Measurements from ENCODE around the gene SLAMF9.

SLAMF9 gene

DNA sequence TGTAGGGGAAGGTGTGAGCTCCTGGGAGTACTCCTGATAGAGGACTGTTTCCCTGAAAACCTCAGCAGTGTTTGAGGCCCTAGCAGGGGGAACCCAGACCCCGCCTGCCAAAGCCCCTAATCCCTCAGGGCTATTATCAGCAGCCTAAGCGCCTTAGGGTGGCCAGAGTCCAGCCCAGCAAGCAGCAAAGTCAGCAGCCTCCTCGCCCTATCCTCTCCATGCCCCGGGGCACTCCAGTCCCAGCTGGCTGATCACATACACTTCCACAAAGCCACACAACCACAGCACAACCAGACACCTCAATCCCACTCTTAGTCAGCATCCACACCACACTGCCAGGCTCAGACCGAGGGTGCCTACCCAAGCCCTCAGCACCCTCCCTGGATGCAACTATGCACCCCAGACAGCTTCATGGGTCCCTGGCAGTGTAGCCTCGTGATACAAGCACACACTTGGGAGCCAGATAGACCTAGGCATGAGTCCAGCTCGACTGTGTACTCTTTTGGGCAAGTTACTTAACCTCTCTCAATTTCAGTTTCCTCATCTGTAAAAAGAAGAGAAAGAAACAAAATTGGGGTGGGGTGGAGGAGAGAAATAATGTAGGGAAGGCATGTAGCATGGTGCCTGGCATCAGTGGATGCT is 15.7 kb downstream of the SLAMF9 start:
- DNase-seq: no peak
- Mint-ChIP-seq H3K4me1 (ENCODE audit: low read depth) (peaks cover 4% of the 10 kb centered on the region), H3K27ac (no peak overlapping the region), H3K36me3 (ENCODE audit: low read depth) (no peaks in the 10 kb centered on the region), H3K27me3 (peaks cover 10% of the 10 kb centered on the region), H3K4me3 (no peak overlapping the region), H3K9me3 (no peaks in the 10 kb centered on the region)

DNA sequence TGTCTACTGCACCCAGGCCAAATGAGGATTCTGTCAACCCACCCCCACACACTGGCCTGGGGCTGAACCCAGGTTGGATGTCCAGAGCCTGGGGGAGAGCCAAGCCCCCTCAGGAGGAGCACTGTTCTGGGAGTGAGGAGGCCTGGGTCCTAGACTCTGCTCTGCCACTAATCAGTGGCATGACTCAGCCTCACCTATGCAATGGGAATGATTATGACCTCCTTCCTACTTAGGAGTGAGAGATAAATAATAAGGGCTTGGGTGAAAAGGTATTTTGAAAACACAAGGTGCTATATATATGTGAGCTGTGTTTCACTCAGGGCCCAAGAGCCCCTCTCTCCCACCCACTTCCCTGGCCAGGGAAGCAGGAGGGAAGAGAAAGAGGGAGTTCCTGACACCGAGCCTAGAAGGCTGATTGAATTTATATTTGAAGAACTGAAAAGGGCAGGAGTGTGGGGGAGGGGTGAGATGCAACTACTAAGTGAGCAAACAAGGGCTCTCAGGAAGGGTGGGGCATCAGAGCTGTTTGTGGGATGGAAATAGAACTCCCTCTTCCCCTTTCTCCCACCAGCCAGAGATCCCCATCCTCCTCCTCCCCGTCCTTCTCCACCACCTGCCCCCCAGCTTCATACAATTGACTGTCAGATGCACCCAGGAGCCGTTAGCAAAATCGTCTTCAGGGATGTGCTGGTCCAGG is 16.8 kb downstream of the SLAMF9 start:
- Mint-ChIP-seq H3K27me3 (peaks cover 3% of the 10 kb centered on the region), H3K4me3 (no peak overlapping the region), H3K9me3 (no peaks in the 10 kb centered on the region), H3K36me3 (ENCODE audit: low read depth) (no peaks in the 10 kb centered on the region), H3K4me1 (ENCODE audit: low read depth) (peaks cover 4% of the 10 kb centered on the region), H3K27ac (no peak overlapping the region)
- DNase-seq: no peak

- no peak overlapping the region for H3K27ac Mint-ChIP-seq
- H3K27me3 Mint-ChIP-seq: peaks cover 3% of the 10 kb centered on the region
- peak; percentile 93 for DNase-seq
- H3K9me3 Mint-ChIP-seq: no peaks in the 10 kb centered on the region
- H3K4me3 Mint-ChIP-seq: no peak overlapping the region
- no peaks in the 10 kb centered on the region for H3K36me3 Mint-ChIP-seq (ENCODE audit: low read depth)
- peaks cover 4% of the 10 kb centered on the region for H3K4me1 Mint-ChIP-seq (ENCODE audit: low read depth)
These were observed 17.6 kb downstream of the SLAMF9 start for GRCh38 chr1:159936273-159936904.

GRCh38 chr1:159935719-159936272 is 18.2 kb downstream of the SLAMF9 start:
- Mint-ChIP-seq H3K27me3 (peaks cover 3% of the 10 kb centered on the region), H3K9me3 (no peaks in the 10 kb centered on the region), H3K36me3 (ENCODE audit: low read depth) (no peaks in the 10 kb centered on the region), H3K4me1 (ENCODE audit: low read depth) (peaks cover 4% of the 10 kb centered on the region), H3K4me3 (no peak overlapping the region), H3K27ac (no peak overlapping the region)
- no peak for DNase-seq

GRCh38 chr1:159935305-159935704 is 18.7 kb downstream of the SLAMF9 start:
- Mint-ChIP-seq H3K9me3 (no peaks in the 10 kb centered on the region), H3K4me1 (ENCODE audit: low read depth) (peaks cover 4% of the 10 kb centered on the region), H3K27me3 (peaks cover 3% of the 10 kb centered on the region), H3K36me3 (ENCODE audit: low read depth) (no peaks in the 10 kb centered on the region), H3K4me3 (no peak overlapping the region), H3K27ac (no peak overlapping the region)
- DNase-seq: no peak

- Mint-ChIP-seq H3K4me3 (no peak overlapping the region), H3K27me3 (peaks cover 3% of the 10 kb centered on the region), H3K27ac (no peak overlapping the region), H3K36me3 (ENCODE audit: low read depth) (no peaks in the 10 kb centered on the region), H3K9me3 (no peaks in the 10 kb centered on the region), H3K4me1 (ENCODE audit: low read depth) (peaks cover 4% of the 10 kb centered on the region)
- DNase-seq: no peak
These were observed 19.6 kb downstream of the SLAMF9 start for GRCh38 chr1:159934136-159935039.

GRCh38 chr1:159933347-159933746 is 20.7 kb downstream of the SLAMF9 start:
- Mint-ChIP-seq H3K27me3 (peaks cover 3% of the 10 kb centered on the region), H3K27ac (no peak overlapping the region), H3K4me3 (no peak overlapping the region), H3K9me3 (no peaks in the 10 kb centered on the region), H3K4me1 (ENCODE audit: low read depth) (peaks cover 3% of the 10 kb centered on the region), H3K36me3 (ENCODE audit: low read depth) (no peaks in the 10 kb centered on the region)
- DNase-seq: no peak

DNA sequence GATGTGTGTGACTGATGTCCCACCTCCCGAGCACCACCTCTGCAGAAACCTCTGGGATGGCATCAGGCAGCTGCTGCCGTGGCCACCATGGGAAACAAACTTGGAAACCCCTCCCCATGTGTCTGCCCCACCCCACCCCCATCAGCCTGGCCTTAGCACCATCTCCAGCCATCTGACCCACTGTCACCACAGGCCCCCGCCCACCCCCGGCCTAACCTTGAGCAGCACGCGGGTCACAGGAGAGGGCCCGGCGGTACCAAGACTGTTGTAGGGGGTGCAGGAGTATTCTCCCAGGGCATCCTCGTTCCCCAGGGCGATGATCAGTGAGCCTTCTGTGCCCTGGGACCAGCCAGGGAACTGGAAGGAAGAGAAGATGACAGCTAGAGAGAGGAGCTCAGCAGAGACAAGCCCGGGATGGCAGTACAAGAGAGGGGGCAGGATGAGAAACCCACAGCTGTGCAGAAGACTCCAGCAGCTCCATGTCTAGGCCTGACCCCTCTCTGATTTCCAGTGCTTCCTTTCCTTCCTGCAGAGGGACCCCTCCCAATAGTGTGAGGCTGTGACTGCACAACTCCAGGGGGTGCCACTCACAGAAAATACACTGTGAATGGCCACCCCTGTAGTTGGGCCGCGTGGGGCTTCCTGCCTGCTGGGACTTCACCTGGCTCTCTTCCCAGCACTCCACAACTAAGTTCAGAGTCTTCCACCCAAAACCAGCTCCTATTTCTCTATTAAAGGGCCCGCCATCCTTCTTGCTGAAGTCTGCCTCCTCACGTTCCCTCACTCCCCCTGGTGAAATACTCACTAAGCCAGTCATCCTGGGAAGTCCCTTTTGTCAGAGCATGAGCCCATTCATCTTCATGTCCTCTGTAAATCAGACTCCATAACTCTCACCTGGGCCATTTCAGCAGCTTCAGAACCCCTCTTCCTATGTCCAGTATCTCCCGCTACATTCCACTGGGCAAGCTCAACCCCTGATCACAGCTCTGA is 21.4 kb downstream of the SLAMF9 start:
- Mint-ChIP-seq H3K4me3 (no peak overlapping the region), H3K9me3 (no peaks in the 10 kb centered on the region), H3K36me3 (ENCODE audit: low read depth) (no peaks in the 10 kb centered on the region), H3K27ac (no peak overlapping the region), H3K27me3 (peaks cover 3% of the 10 kb centered on the region), H3K4me1 (ENCODE audit: low read depth) (peaks cover 3% of the 10 kb centered on the region)
- no peak for DNase-seq

- Mint-ChIP-seq H3K9me3 (no peaks in the 10 kb centered on the region), H3K27ac (no peak overlapping the region), H3K27me3 (peaks cover 3% of the 10 kb centered on the region), H3K4me3 (no peak overlapping the region), H3K4me1 (ENCODE audit: low read depth) (peaks cover 3% of the 10 kb centered on the region), H3K36me3 (ENCODE audit: low read depth) (no peaks in the 10 kb centered on the region)
- no peak for DNase-seq
These were observed 22.3 kb downstream of the SLAMF9 start for GRCh38 chr1:159931795-159932173.

DNA sequence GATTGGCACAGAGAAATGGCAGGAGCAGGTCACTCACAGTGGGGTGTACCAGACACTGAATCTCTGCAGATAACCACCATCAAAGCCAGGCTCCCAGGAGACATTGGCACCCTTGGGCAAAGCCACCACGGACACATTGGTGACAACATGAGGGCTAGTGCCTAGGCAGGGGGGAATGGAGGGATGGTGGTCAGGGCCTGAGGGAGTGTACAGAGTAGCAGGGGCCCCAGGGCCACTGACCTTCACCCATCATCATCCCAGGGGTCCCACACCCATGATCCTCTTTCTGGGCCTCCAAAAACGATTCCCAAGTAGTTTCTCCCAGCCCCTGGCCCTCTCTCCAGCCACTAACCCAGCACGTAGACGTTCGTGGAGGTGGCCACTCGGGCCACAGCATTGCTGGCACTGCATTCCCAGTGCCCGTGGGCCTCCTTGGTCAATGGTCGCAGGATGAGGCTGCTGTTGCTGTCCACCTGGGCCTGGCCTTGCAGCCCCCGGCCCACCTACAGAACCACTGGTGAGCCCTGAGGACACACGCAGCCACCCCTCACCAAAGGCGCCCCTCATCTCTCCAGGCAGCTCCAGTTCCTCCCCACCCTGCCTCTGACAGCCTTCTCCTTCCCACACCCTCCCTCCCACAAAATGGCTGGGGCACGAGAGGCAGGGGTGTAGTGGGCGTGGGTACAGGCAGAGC is 22.8 kb downstream of the SLAMF9 start:
- Mint-ChIP-seq H3K9me3 (no peaks in the 10 kb centered on the region), H3K27ac (no peak overlapping the region), H3K4me1 (ENCODE audit: low read depth) (peaks cover 7% of the 10 kb centered on the region), H3K4me3 (no peak overlapping the region), H3K36me3 (ENCODE audit: low read depth) (no peaks in the 10 kb centered on the region), H3K27me3 (peaks cover 3% of the 10 kb centered on the region)
- DNase-seq: peak; percentile 6

GRCh38 chr1:159930634-159931033 is 23.4 kb downstream of the SLAMF9 start:
- no peak for DNase-seq
- H3K4me3 Mint-ChIP-seq: no peak overlapping the region
- H3K27ac Mint-ChIP-seq: no peak overlapping the region
- H3K36me3 Mint-ChIP-seq (ENCODE audit: low read depth): no peaks in the 10 kb centered on the region
- H3K4me1 Mint-ChIP-seq (ENCODE audit: low read depth): peaks cover 11% of the 10 kb centered on the region
- no peaks in the 10 kb centered on the region for H3K9me3 Mint-ChIP-seq
- peaks cover 3% of the 10 kb centered on the region for H3K27me3 Mint-ChIP-seq

DNA sequence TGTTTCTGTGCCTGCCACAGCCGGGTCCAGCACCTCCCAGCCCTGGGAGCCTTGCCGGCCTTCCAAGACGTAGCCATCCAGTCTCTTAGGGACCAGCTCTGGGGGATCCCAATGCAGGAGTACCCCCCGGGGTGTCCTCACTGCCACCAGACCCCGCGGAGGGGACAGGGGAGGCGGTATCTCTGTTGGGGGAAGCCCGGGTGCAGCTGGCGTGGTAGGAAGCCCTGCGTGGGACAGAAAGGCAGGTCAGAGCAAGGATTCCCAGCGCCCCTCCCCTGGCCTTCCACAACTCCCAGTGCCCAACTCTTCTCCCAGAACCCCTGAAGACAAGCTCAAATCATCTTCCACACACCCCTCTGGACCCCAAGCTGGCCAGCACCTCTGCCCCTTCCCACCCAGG is 23.8 kb downstream of the SLAMF9 start:
- no peaks in the 10 kb centered on the region for H3K9me3 Mint-ChIP-seq
- no peak overlapping the region for H3K4me3 Mint-ChIP-seq
- H3K36me3 Mint-ChIP-seq (ENCODE audit: low read depth): peaks cover 2% of the 10 kb centered on the region
- peaks cover 14% of the 10 kb centered on the region for H3K4me1 Mint-ChIP-seq (ENCODE audit: low read depth)
- no peak for DNase-seq
- no peaks in the 10 kb centered on the region for H3K27me3 Mint-ChIP-seq
- no peak overlapping the region for H3K27ac Mint-ChIP-seq

Data from activated T-cell treated with anti-CD3 and anti-CD28 coated beads, Interleukin-2, amount 50 U/mL, for 24 hours (primary cell).